H1 (cell line): ENCODE results near the gene RNASE1. TPM values are rescaled to one million over a fixed set of nuclear protein-coding genes. Genes with fewer than 3 reads are reported as not detected.
"Not testable (repeated sequence)": the region's sequence is repeated elsewhere in the genome, so short reads cannot be mapped to it uniquely, and the experiment has no call there.

Experiments
- CTCF ChIA-PET: fragments of 300-600 bp; sonication (Branson Sonifier 250); formaldehyde crosslinking; loops from one replicate; lab custom pipeline; 2021; ENCODE audit not compliant: partially characterized antibody; lab: Charles Lee
- POLR2A ChIA-PET: fragments of 300-600 bp; sonication (Branson Sonifier 250); formaldehyde crosslinking; loops from one replicate; lab custom pipeline; 2021; ENCODE audit warnings: inconsistent platforms; ENCODE audit not compliant: partially characterized antibody; lab: Charles Lee
- DNase-seq, 2 experiments: peaks; one replicate each; pipeline versions ENCODE4 v3.0.0 to v3.0.0-alpha.2; 2010 to 2022; ENCODE audit warnings: low spot score in 2 of 2, low read depth in 1 of 2, mixed read lengths in 1 of 2
- FAIRE-seq: peaks from 2 replicates; lab custom pipeline; 2011; peaks lifted over from hg19 to GRCh38; lab: Jason Lieb, UNC
- H2AFZ ChIP-seq: 2 replicates; pipeline ENCODE4 v1.8.1; 2012; ENCODE audit warnings: low read length, inconsistent platforms
- H2AK5ac ChIP-seq: 2 replicates; pipeline ENCODE4 v1.6.1; 2013; ENCODE audit warnings: low read depth, low read length
- H2BK120ac ChIP-seq: replicated peaks from 2 replicates; pipeline ENCODE3; 2013; ENCODE audit warnings: low read depth, low read length, inconsistent platforms
- H2BK12ac ChIP-seq: 2 replicates; pipeline ENCODE4 v1.6.1; 2013; ENCODE audit warnings: low read depth, low read length
- H2BK15ac ChIP-seq: 2 replicates; pipeline ENCODE4 v1.6.1; 2013; ENCODE audit warnings: low read length
- H2BK20ac ChIP-seq: 2 replicates; pipeline ENCODE4 v1.6.1; 2013; ENCODE audit warnings: low read length
- H2BK5ac ChIP-seq: 2 replicates; pipeline ENCODE4 v1.6.1; 2013; ENCODE audit warnings: low read depth, low read length
- H3K14ac ChIP-seq: 2 replicates; pipeline ENCODE4 v1.6.1; 2013; ENCODE audit warnings: inconsistent platforms; ENCODE audit not compliant: insufficient read length
- H3K18ac ChIP-seq: 2 replicates; pipeline ENCODE4 v1.6.1; 2013; ENCODE audit warnings: low read length; ENCODE audit errors: extremely low read depth
- H3K23ac ChIP-seq: 2 replicates; pipeline ENCODE4 v1.6.1; 2013; ENCODE audit warnings: inconsistent platforms; ENCODE audit not compliant: insufficient read length
- H3K23me2 ChIP-seq: 2 replicates; pipeline ENCODE4 v1.6.1; 2013; ENCODE audit warnings: low read depth, low read length
- H3K27ac ChIP-seq: 2 replicates; pipeline ENCODE4 v1.6.1; 2011; ENCODE audit warnings: low read depth, low read length, inconsistent platforms
- H3K27me3 ChIP-seq, 4 experiments: replicated peaks in 1 of 4; 1 replicate in 1 of 4; 2 replicates in 3 of 4; pipeline versions ENCODE4 v1.6.1 to v1.8.1; 2011 to 2013; ENCODE audit warnings: low read length in 3 of 4, mild to moderate bottlenecking in 3 of 4, inconsistent platforms in 2 of 4, mixed read lengths in 2 of 4, moderate library complexity in 1 of 4; ENCODE audit not compliant: control insufficient read depth in 3 of 4, insufficient read depth in 3 of 4; ENCODE audit errors: extremely low read depth in 1 of 4
- H3K36me3 ChIP-seq, 4 experiments: 2 replicates each; pipeline versions ENCODE4 v1.6.1 to v1.8.1; 2011 to 2013; ENCODE audit warnings: mild to moderate bottlenecking in 4 of 4, low read length in 3 of 4, moderate library complexity in 2 of 4, control low read depth in 1 of 4, inconsistent platforms in 1 of 4; ENCODE audit not compliant: insufficient read depth in 4 of 4, control insufficient read depth in 2 of 4
- H3K4ac ChIP-seq: replicated peaks from 2 replicates; pipeline ENCODE3; 2013; ENCODE audit warnings: low read length, low read depth, mixed read lengths, inconsistent platforms; ENCODE audit not compliant: insufficient read length
- H3K4me1 ChIP-seq, 4 experiments: replicated peaks in 1 of 4; 1 replicate in 1 of 4; 2 replicates in 3 of 4; pipeline versions ENCODE4 v1.6.1 to v1.8.1; 2011 to 2013; ENCODE audit warnings: low read length in 3 of 4, inconsistent platforms in 2 of 4, mixed read lengths in 1 of 4; ENCODE audit not compliant: insufficient read depth in 4 of 4, control insufficient read depth in 3 of 4
- H3K4me2 ChIP-seq, 2 experiments: 2 replicates each; pipeline versions ENCODE4 v1.6.1 to v1.8.1; 2011 to 2013; ENCODE audit warnings: low read depth in 2 of 2, low read length in 2 of 2, control low read depth in 1 of 2, inconsistent platforms in 1 of 2, mild to moderate bottlenecking in 1 of 2; ENCODE audit not compliant: insufficient read depth in 1 of 2
- H3K4me3 ChIP-seq, 4 experiments: fragments of 200-600, 300-600 bp in 1 of 4; sonication (generic), shearing (Covaris generic), sonication (Bioruptor Twin) in 1 of 4; 2 replicates each; pipeline versions ENCODE4 v1.5.1 to v1.8.1; 2011 to 2016; ENCODE audit warnings: low read length in 4 of 4, low read depth in 3 of 4, control low read depth in 2 of 4, inconsistent platforms in 2 of 4, mild to moderate bottlenecking in 2 of 4, mixed read lengths in 1 of 4, moderate library complexity in 1 of 4; ENCODE audit not compliant: insufficient read depth in 2 of 4; ENCODE audit errors: extremely low read depth in 1 of 4
- H3K56ac ChIP-seq: replicated peaks from 2 replicates; pipeline ENCODE3; 2013; ENCODE audit warnings: low read depth, mild to moderate bottlenecking, mixed read lengths, low read length, inconsistent platforms; ENCODE audit not compliant: insufficient read length
- H3K79me1 ChIP-seq: 2 replicates; pipeline ENCODE4 v1.6.1; 2013; ENCODE audit warnings: low read depth, low read length, control low read depth
- H3K79me2 ChIP-seq, 2 experiments: 2 replicates each; pipeline versions ENCODE4 v1.6.1 to v1.8.1; 2012 to 2013; ENCODE audit warnings: low read length in 2 of 2, mild to moderate bottlenecking in 2 of 2, inconsistent platforms in 1 of 2; ENCODE audit not compliant: insufficient read depth in 2 of 2, control insufficient read depth in 1 of 2
- H3K9ac ChIP-seq, 4 experiments: replicated peaks in 1 of 4; 1 replicate in 1 of 4; 2 replicates in 3 of 4; pipeline versions ENCODE4 v1.6.1 to v1.8.1; 2011 to 2013; ENCODE audit warnings: low read depth in 3 of 4, low read length in 3 of 4, control low read depth in 2 of 4, mild to moderate bottlenecking in 2 of 4, moderate library complexity in 2 of 4, inconsistent platforms in 1 of 4; ENCODE audit errors: extremely low read depth in 1 of 4
- H3K9me3 ChIP-seq, 2 experiments: 2 replicates each; pipeline versions ENCODE4 v1.6.1 to v1.8.1; 2012 to 2013; ENCODE audit warnings: mild to moderate bottlenecking in 2 of 2, moderate library complexity in 2 of 2, control low read depth in 1 of 2, inconsistent platforms in 1 of 2, low read depth in 1 of 2, low read length in 1 of 2, mixed read lengths in 1 of 2; ENCODE audit not compliant: insufficient read depth in 2 of 2
- H4K20me1 ChIP-seq, 2 experiments: replicated peaks in 1 of 2; 2 replicates each; pipeline versions ENCODE3 to v1.8.1; 2011 to 2013; ENCODE audit warnings: inconsistent platforms in 2 of 2, low read length in 2 of 2, mild to moderate bottlenecking in 1 of 2; ENCODE audit not compliant: insufficient read depth in 2 of 2, control insufficient read depth in 1 of 2
- H4K5ac ChIP-seq: 2 replicates; pipeline ENCODE4 v1.6.1; 2013; ENCODE audit warnings: low read length, low read depth, mixed read lengths, inconsistent platforms; ENCODE audit not compliant: insufficient read length
- H4K8ac ChIP-seq: 2 replicates; pipeline ENCODE4 v1.8.0; 2013; ENCODE audit warnings: mild to moderate bottlenecking, moderate library complexity, low read length, inconsistent platforms; ENCODE audit not compliant: insufficient read depth; ENCODE audit errors: extremely low read depth
- H4K91ac ChIP-seq: replicated peaks from 2 replicates; pipeline ENCODE3; 2013; ENCODE audit warnings: low read length, mixed read lengths, inconsistent platforms; ENCODE audit not compliant: insufficient read length
- BACH1 ChIP-seq: IDR thresholded peaks from 2 replicates; pipeline ENCODE4 v1.6.1; 2012; ENCODE audit warnings: low read length, improper control_type of control experiment
- MAFK ChIP-seq: IDR thresholded peaks from 2 replicates; pipeline ENCODE4 v1.6.1; 2012; ENCODE audit warnings: low read depth, mild to moderate bottlenecking, improper control_type of control experiment, low read length
- WGBS, 2 experiments: shearing (Covaris generic) in 1 of 2; methylation state at CpG; one replicate each; pipeline versions ENCODE4 v1.1.6 to v1.1.7; 2013 to 2015; ENCODE audit warnings: low lambda C conversion rate in 2 of 2, mixed read lengths in 2 of 2, inconsistent platforms in 1 of 2, low coverage in 1 of 2, missing lambda C conversion rate in 1 of 2; ENCODE audit not compliant: insufficient replicate concordance in 2 of 2, insufficient coverage in 1 of 2, insufficient read length in 1 of 2; ENCODE audit errors: extremely low coverage in 1 of 2, missing lambda C conversion rate in 1 of 2; 5-methylcytosine and 5-hydroxymethylcytosine counted together
- polyA plus RNA-seq, 7 experiments: library from polyadenylated mRNA; depleted of rRNA in 3 of 7; stranded (reverse) in 5 of 7; unstranded in 2 of 7; fragments of >200 nt in 5 of 7; fragments of 200-250 nt in 2 of 7; gene quantifications; 1 replicate in 5 of 7; 2 replicates in 1 of 7; 4 replicates in 1 of 7; pipeline versions ENCODE4 v1.2.1 to v1.2.3, GENCODE V29; 2011 to 2013; ENCODE audit warnings: missing spikeins in 2 of 7, mixed read lengths in 2 of 7
- total RNA-seq: library from RNA; stranded (reverse); fragmentation: NEBNext Ultra II Directional; extraction: Animal tissue kit (Norgen Biotek cat#: 25700); gene quantifications from 2 replicates; pipeline ENCODE4 v1.2.1, GENCODE V29; 2021

Gene RNASE1
- total and polyA plus RNA-seq, 2 of the 8 experiments (the other 6 are each of a cell fraction or from before 2014, with no cell fraction given) = 2.2 to 13.4 TPM

- CTCF ChIA-PET = interaction anchor here (0.8 kb wide), 1 partner anchor 126 kb away, joined by 3 read pairs; no protein-coding TSS in a partner anchor
- 0 out of 2 replicates have a peak, but pooled peaks have one; percentile 6 for TF ChIP-seq MAFK
- peak; percentile 6; the same call in 1 of the 2 replicates for TF ChIP-seq BACH1
- TF ChIP-seq, all 59 proteins: peak for 2; not testable (repeated sequence) for 57
- H4K91ac ChIP-seq, DNase-seq, H4K5ac ChIP-seq, H2AFZ ChIP-seq, H3K23ac ChIP-seq, POLR2A ChIA-PET, H3K27me3 ChIP-seq, H2BK5ac ChIP-seq, H2BK120ac ChIP-seq, H3K4me1 ChIP-seq, H4K8ac ChIP-seq, H3K9me3 ChIP-seq, H3K23me2 ChIP-seq, FAIRE-seq, H3K14ac ChIP-seq, H2AK5ac ChIP-seq, H2BK20ac ChIP-seq, H3K56ac ChIP-seq, H3K79me1 ChIP-seq, H2BK15ac ChIP-seq, H2BK12ac ChIP-seq, H3K4ac ChIP-seq, H3K18ac ChIP-seq, H3K27ac ChIP-seq, H4K20me1 ChIP-seq: not testable (repeated sequence)
- Histone ChIP-seq H3K36me3 (peaks cover 0 to 21% (median 3%) of the 10 kb centered on the region in 4 experiments; a peak in 3 of 8 replicates), H3K79me2 (peaks cover 0 to 27% of the 10 kb centered on the region in 2 experiments; a peak in 2 of 4 replicates), H3K4me3 (peak overlapping the region in 3 of 4 experiments; percentile 23 to 89 (median 76); a peak in 4 of 8 replicates), H3K9ac (0 out of 7 replicates have a peak overlapping the region, but pooled peaks of 1 of the 4 experiments have one; percentile 12), H3K4me2 (peak overlapping the region; percentile 67 to 84)
- 29% methylated on average over 1 of the region's 1 CpG; no CpG with 5 or more reads in 1 of the 2 experiments for WGBS, 2 experiments
Measured at GRCh38 chr14:20826666-20827065, 24.0 kb upstream of the RNASE1 start.
